CD4-positive, CD25-positive, alpha-beta regulatory T cell (primary cell): Measurements from ENCODE around the gene CTRB2. TPM values are rescaled to one million over a fixed set of nuclear protein-coding genes. Genes with fewer than 3 reads are reported as not detected.

Experiments
- ATAC-seq, 2 donors: fragments of 150-1000 bp; cut with Tn5 transposase; one replicate each; pipeline ENCODE4 v1.10.0; 2021; ENCODE audit warnings: low read depth in 2 of 2, moderate number of reproducible peaks in 2 of 2, moderate library complexity in 1 of 2
- DNase-seq, 3 donors: peaks; one replicate each; pipeline versions ENCODE4 v3.0.0 to v3.0.0-alpha.2; 2012 to 2022; ENCODE audit warnings: mixed read lengths in 1 of 3
- H3K27ac ChIP-seq: one replicate; pipeline ENCODE4 v1.7.0; 2013; ENCODE audit warnings: mild to moderate bottlenecking, low read length; ENCODE audit not compliant: insufficient read depth, poor library complexity, severe bottlenecking
- H3K27me3 ChIP-seq: one replicate; pipeline ENCODE4 v1.7.0; 2013; ENCODE audit warnings: low read length; ENCODE audit not compliant: control insufficient read depth, insufficient read depth
- H3K36me3 ChIP-seq: one replicate; pipeline ENCODE4 v1.7.0; 2013; ENCODE audit warnings: mild to moderate bottlenecking, low read length, moderate library complexity; ENCODE audit not compliant: control insufficient read depth, insufficient read depth
- H3K4me1 ChIP-seq: 2 replicates; pipeline ENCODE4 v1.7.0; 2013; ENCODE audit warnings: mild to moderate bottlenecking, low read length; ENCODE audit not compliant: insufficient read depth, control insufficient read depth, poor library complexity, severe bottlenecking
- H3K4me3 ChIP-seq: one replicate; pipeline ENCODE4 v1.7.0; 2013; ENCODE audit warnings: low read depth, mild to moderate bottlenecking, low read length, moderate library complexity
- H3K9me3 ChIP-seq, 2 experiments: 1 replicate in 1 of 2; 2 replicates in 1 of 2; pipeline ENCODE4 v1.7.0; 2013; ENCODE audit warnings: low read length in 2 of 2, mild to moderate bottlenecking in 1 of 2, moderate library complexity in 1 of 2; ENCODE audit not compliant: control insufficient read depth in 2 of 2
- H3K27ac Mint-ChIP-seq, 3 donors: one replicate each; pipeline ENCODE4 v1.8.0; 2020 to 2022; ENCODE audit warnings: mild to moderate bottlenecking in 3 of 3, mixed read lengths in 3 of 3, moderate library complexity in 2 of 3
- H3K27me3 Mint-ChIP-seq: one replicate; pipeline ENCODE4 v1.8.0; 2022; ENCODE audit warnings: mild to moderate bottlenecking, mixed read lengths
- H3K36me3 Mint-ChIP-seq: one replicate; pipeline ENCODE4 v1.8.0; 2020; ENCODE audit warnings: mixed read lengths
- H3K4me1 Mint-ChIP-seq, 4 donors: one replicate each; pipeline ENCODE4 v1.8.0; 2020 to 2022; ENCODE audit warnings: mixed read lengths in 4 of 4, mild to moderate bottlenecking in 1 of 4
- H3K4me3 Mint-ChIP-seq, 4 donors: one replicate each; pipeline ENCODE4 v1.8.0; 2020 to 2022; ENCODE audit warnings: mild to moderate bottlenecking in 4 of 4, mixed read lengths in 4 of 4, moderate library complexity in 3 of 4
- H3K9me3 Mint-ChIP-seq, 7 donors: one replicate each; pipeline ENCODE4 v1.8.0; 2020 to 2022; ENCODE audit warnings: mixed read lengths in 7 of 7, mild to moderate bottlenecking in 3 of 7, moderate library complexity in 2 of 7
- polyA plus RNA-seq, 4 donors: library from polyadenylated mRNA; unstranded; fragments of 300-500 nt; fragmentation: Illumina TruSeq; gene quantifications; one replicate each; pipeline ENCODE4 v1.2.3, GENCODE V29; 2021
- total RNA-seq: library from RNA; stranded (reverse); gene quantifications from one replicate; pipeline ENCODE4 v1.2.3, GENCODE V29; 2022

The CTRB2 gene
- total and polyA plus RNA-seq, 5 donors from 2014 or later: not detected

GRCh38 chr16:75176926-75177325 lies 30.0 kb downstream of the CTRB2 start:
- Mint-ChIP-seq H3K27me3 (peaks cover 13% of the 10 kb centered on the region), H3K9me3 (peaks cover 5 to 58% (median 29%) of the 10 kb centered on the region in 7 donors), H3K36me3 (peaks cover 7% of the 10 kb centered on the region), H3K4me3 (no peak overlapping the region), H3K27ac (no peak overlapping the region), H3K4me1 (no peaks in the 10 kb centered on the region)
- DNase-seq (no peak), ATAC-seq (no peak)
- H3K27me3 ChIP-seq: no peaks in the 10 kb centered on the region
- peaks cover 3% of the 10 kb centered on the region for H3K36me3 ChIP-seq
- H3K4me1 ChIP-seq: no peaks in the 10 kb centered on the region
- H3K27ac ChIP-seq: no peak overlapping the region
- H3K9me3 ChIP-seq: peaks cover 40 to 61% of the 10 kb centered on the region in 2 experiments
- H3K4me3 ChIP-seq: no peak overlapping the region

- H3K9me3 ChIP-seq: peaks cover 58 to 80% of the 10 kb centered on the region in 2 experiments
- peaks cover 4 to 70% (median 37%) of the 10 kb centered on the region in 7 donors for H3K9me3 Mint-ChIP-seq
- ATAC-seq: no peak
These were observed 31.9 kb downstream of the CTRB2 start for GRCh38 chr16:75175074-75175473.

GRCh38 chr16:75172578-75172977 lies 34.4 kb downstream of the CTRB2 start:
- no peak overlapping the region for H3K27ac ChIP-seq
- Mint-ChIP-seq H3K27ac (no peak overlapping the region), H3K4me3 (no peak overlapping the region), H3K9me3 (peaks cover 6 to 84% (median 32%) of the 10 kb centered on the region in 7 donors), H3K27me3 (peaks cover 7% of the 10 kb centered on the region), H3K36me3 (peaks cover 36% of the 10 kb centered on the region), H3K4me1 (no peaks in the 10 kb centered on the region)
- H3K4me3 ChIP-seq: no peak overlapping the region
- H3K36me3 ChIP-seq: peaks cover 36% of the 10 kb centered on the region
- peaks cover 69 to 98% of the 10 kb centered on the region in 2 experiments for H3K9me3 ChIP-seq
- ATAC-seq (no peak), DNase-seq (no peak)
- no peaks in the 10 kb centered on the region for H3K27me3 ChIP-seq
- no peaks in the 10 kb centered on the region for H3K4me1 ChIP-seq

More at GRCh38 chr16:75175074-75175473, 31.9 kb downstream of the CTRB2 start:
- H3K36me3 ChIP-seq: peaks cover 11% of the 10 kb centered on the region
- H3K27me3 ChIP-seq: no peaks in the 10 kb centered on the region
- no peak for DNase-seq
- Mint-ChIP-seq H3K36me3 (peaks cover 13% of the 10 kb centered on the region), H3K27ac (no peak overlapping the region), H3K4me1 (no peaks in the 10 kb centered on the region), H3K4me3 (no peak overlapping the region), H3K27me3 (peaks cover 13% of the 10 kb centered on the region)
- H3K4me1 ChIP-seq: no peaks in the 10 kb centered on the region
- H3K4me3 ChIP-seq: no peak overlapping the region
- no peak overlapping the region for H3K27ac ChIP-seq

GRCh38 chr16:75169899-75170405 lies 37.0 kb downstream of the CTRB2 start:
- ATAC-seq (no peak), DNase-seq (no peak)
- Histone ChIP-seq H3K27ac (no peak overlapping the region), H3K9me3 (peaks cover 70 to 97% of the 10 kb centered on the region in 2 experiments), H3K4me1 (no peaks in the 10 kb centered on the region), H3K4me3 (no peak overlapping the region), H3K27me3 (no peaks in the 10 kb centered on the region), H3K36me3 (peaks cover 58% of the 10 kb centered on the region)
- Mint-ChIP-seq H3K4me3 (no peak overlapping the region), H3K4me1 (no peaks in the 10 kb centered on the region), H3K27ac (no peak overlapping the region), H3K27me3 (peaks cover 4% of the 10 kb centered on the region), H3K9me3 (peaks cover 4 to 80% (median 27%) of the 10 kb centered on the region in 7 donors), H3K36me3 (peaks cover 53% of the 10 kb centered on the region)

GRCh38 chr16:75160386-75160785 lies 46.6 kb downstream of the CTRB2 start:
- H3K4me1 Mint-ChIP-seq: peaks cover 0 to 13% (median 8%) of the 10 kb centered on the region in 4 donors
- H3K27ac ChIP-seq: no peak overlapping the region
- H3K36me3 Mint-ChIP-seq: peaks cover 52% of the 10 kb centered on the region
- H3K4me1 ChIP-seq: no peaks in the 10 kb centered on the region
- ATAC-seq: no peak
- no peaks in the 10 kb centered on the region for H3K27me3 Mint-ChIP-seq
- no peak for DNase-seq
- no peak overlapping the region for H3K27ac Mint-ChIP-seq
- no peak overlapping the region for H3K4me3 ChIP-seq
- H3K4me3 Mint-ChIP-seq: no peak overlapping the region
- no peaks in the 10 kb centered on the region for H3K27me3 ChIP-seq
- peaks cover 0 to 11% (median 7%) of the 10 kb centered on the region in 7 donors for H3K9me3 Mint-ChIP-seq
- peaks cover 3 to 8% of the 10 kb centered on the region in 2 experiments for H3K9me3 ChIP-seq
- H3K36me3 ChIP-seq: peaks cover 22% of the 10 kb centered on the region

Other genes starting within 250 kb of the CTRB2 start
- 89.2 TPM for gene WDR59, start 222.0 kb downstream of the CTRB2 start, total RNA-seq
- 10 to 100 TPM; 11.4 to 14.9 (median 13.0) TPM for gene WDR59, start 222.0 kb downstream of the CTRB2 start, polyA plus RNA-seq
- gene ZNRF1, start 208.1 kb downstream of the CTRB2 start, total RNA-seq: 15.1 TPM
- gene ZNRF1, start 208.1 kb downstream of the CTRB2 start, polyA plus RNA-seq: 1 to 10 TPM; 3.2 to 8.6 (median 5.8) TPM
- not detected for gene LDHD, start 90.4 kb downstream of the CTRB2 start, total RNA-seq
- gene LDHD, start 90.4 kb downstream of the CTRB2 start, polyA plus RNA-seq: under 1 TPM in 3 of 4 donors, not detected in 1; 0.10 to 0.32 (median 0.15) TPM
- 14.2 TPM for gene ZFP1, start 58.6 kb downstream of the CTRB2 start, total RNA-seq
- gene ZFP1, start 58.6 kb downstream of the CTRB2 start, polyA plus RNA-seq: 10 to 100 TPM; 15.6 to 19.2 (median 16.7) TPM
- gene CTRB1, start 11.8 kb upstream of the CTRB2 start, total RNA-seq: not detected
- not detected for gene CTRB1, start 11.8 kb upstream of the CTRB2 start, polyA plus RNA-seq
- 0.44 TPM for gene BCAR1, start 44.5 kb upstream of the CTRB2 start, total RNA-seq
- gene BCAR1, start 44.5 kb upstream of the CTRB2 start, polyA plus RNA-seq: under 1 TPM in 2 of 4 donors, not detected in 2; 0.27 to 0.38 TPM
- gene CFDP1, start 226.3 kb upstream of the CTRB2 start, total RNA-seq: 41.7 TPM
- 10 to 100 TPM; 32.0 to 63.8 (median 37.2) TPM for gene CFDP1, start 226.3 kb upstream of the CTRB2 start, polyA plus RNA-seq